Kidney epithelial cell (primary cell): ENCODE data around the gene SH2D7. TPM values are rescaled to one million over a fixed set of nuclear protein-coding genes. Genes with fewer than 3 reads are reported as not detected.

ENCODE experiments used
- DNase-seq: peaks from one replicate; pipeline ENCODE4 v3.0.0-alpha.2; 2010; ENCODE audit warnings: low read depth
- H3K27me3 ChIP-seq: 2 replicates; pipeline ENCODE4 v1.6.0; 2011; ENCODE audit warnings: low read length; ENCODE audit not compliant: control insufficient read depth, insufficient read depth
- H3K36me3 ChIP-seq: 2 replicates; pipeline ENCODE4 v1.5.1; 2011; ENCODE audit warnings: low read length; ENCODE audit not compliant: control insufficient read depth, insufficient read depth
- H3K4me3 ChIP-seq: 2 replicates; pipeline ENCODE4 v1.5.1; 2011; ENCODE audit warnings: low read depth, mild to moderate bottlenecking, control low read depth, low read length
- CTCF ChIP-seq: IDR thresholded peaks from 2 replicates; pipeline ENCODE4 v1.5.1; 2011; ENCODE audit warnings: mild to moderate bottlenecking, moderate library complexity, low read length, control low read depth, inconsistent platforms; ENCODE audit not compliant: insufficient read depth, poor library complexity, severe bottlenecking
- total RNA-seq: library from RNA; depleted of rRNA; stranded (reverse); fragments of >200 nt; gene quantifications from 2 replicates; pipeline ENCODE4 v1.2.3, GENCODE V29; 2015

SH2D7 gene
- total RNA-seq, 1 donor from 2014 or later = not detected

GRCh38 chr15:78101423-78102105, 9.2 kb downstream of the SH2D7 start:
- no peaks in the 10 kb centered on the region for H3K36me3 ChIP-seq
- DNase-seq = no peak
- H3K27me3 ChIP-seq = no peaks in the 10 kb centered on the region
- no peak overlapping the region for H3K4me3 ChIP-seq
- no peak for TF ChIP-seq CTCF

- H3K27me3 ChIP-seq = no peaks in the 10 kb centered on the region
- no peak overlapping the region for H3K4me3 ChIP-seq
- TF ChIP-seq CTCF = no peak
- no peak for DNase-seq
- H3K36me3 ChIP-seq = no peaks in the 10 kb centered on the region
These were observed 9.8 kb downstream of the SH2D7 start for GRCh38 chr15:78102211-78102610.

- no peak for DNase-seq
- H3K4me3 ChIP-seq = no peak overlapping the region
- TF ChIP-seq CTCF = no peak
- no peaks in the 10 kb centered on the region for H3K27me3 ChIP-seq
- H3K36me3 ChIP-seq = no peaks in the 10 kb centered on the region
These were observed 10.4 kb downstream of the SH2D7 start for GRCh38 chr15:78102741-78103140.

GRCh38 chr15:78103406-78104118, 11.2 kb downstream of the SH2D7 start:
- Histone ChIP-seq H3K36me3 (no peaks in the 10 kb centered on the region), H3K4me3 (no peak overlapping the region), H3K27me3 (no peaks in the 10 kb centered on the region)
- DNase-seq = no peak
- no peak for TF ChIP-seq CTCF

- Histone ChIP-seq H3K36me3 (no peaks in the 10 kb centered on the region), H3K27me3 (no peaks in the 10 kb centered on the region), H3K4me3 (no peak overlapping the region)
- no peak for TF ChIP-seq CTCF
- DNase-seq = no peak
These were observed 11.7 kb downstream of the SH2D7 start for GRCh38 chr15:78104119-78104479.
